ENCODE measurements around the gene PSMD10.

DNA sequence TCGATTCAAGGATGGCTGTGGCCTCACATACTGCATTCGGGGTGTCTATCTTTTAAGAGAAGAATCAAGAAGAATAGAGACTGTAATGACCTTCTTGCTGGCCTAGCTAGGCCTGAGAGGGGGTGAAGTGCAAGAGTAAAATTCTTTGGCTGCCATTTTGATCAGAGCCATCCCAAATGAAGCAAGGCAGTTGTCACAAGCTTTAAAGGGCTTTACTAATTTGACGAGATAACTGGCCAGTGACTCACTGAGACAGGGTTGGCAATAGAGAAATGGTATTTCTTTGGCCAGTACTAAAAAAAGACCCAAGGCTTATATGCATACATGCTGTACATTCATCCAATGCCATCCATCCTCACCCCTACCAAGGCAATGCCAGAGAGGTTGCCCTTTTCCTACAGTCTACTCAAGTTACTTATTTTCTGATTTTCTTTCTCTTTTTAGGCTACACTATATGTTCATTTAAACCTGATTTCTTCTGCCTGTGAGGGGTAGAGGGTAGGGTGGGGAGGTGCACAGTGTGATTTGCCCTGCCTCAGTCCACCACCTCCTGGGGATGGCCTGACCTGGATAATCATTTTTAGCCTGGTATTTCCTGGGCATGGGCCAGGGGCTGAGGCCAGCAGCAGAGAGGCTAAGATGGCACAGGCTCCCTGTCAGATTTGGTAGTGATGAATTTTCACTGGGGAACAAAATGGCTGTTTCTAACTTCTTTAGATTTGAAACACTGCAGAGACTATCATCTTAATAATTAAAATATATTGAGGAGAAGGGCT lies 32.4 kb upstream of the PSMD10 start:
- TF ChIP-seq, protein P1, sequence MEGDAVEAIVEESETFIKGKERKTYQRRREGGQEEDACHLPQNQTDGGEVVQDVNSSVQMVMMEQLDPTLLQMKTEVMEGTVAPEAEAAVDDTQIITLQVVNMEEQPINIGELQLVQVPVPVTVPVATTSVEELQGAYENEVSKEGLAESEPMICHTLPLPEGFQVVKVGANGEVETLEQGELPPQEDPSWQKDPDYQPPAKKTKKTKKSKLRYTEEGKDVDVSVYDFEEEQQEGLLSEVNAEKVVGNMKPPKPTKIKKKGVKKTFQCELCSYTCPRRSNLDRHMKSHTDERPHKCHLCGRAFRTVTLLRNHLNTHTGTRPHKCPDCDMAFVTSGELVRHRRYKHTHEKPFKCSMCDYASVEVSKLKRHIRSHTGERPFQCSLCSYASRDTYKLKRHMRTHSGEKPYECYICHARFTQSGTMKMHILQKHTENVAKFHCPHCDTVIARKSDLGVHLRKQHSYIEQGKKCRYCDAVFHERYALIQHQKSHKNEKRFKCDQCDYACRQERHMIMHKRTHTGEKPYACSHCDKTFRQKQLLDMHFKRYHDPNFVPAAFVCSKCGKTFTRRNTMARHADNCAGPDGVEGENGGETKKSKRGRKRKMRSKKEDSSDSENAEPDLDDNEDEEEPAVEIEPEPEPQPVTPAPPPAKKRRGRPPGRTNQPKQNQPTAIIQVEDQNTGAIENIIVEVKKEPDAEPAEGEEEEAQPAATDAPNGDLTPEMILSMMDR (IDR thresholded peaks at IDR 0.05) = no peak
- no peak for TF ChIP-seq EZH2phosphoT487 (IDR thresholded peaks at IDR 0.05)
- no peak for TF ChIP-seq EZH2 (IDR thresholded peaks at IDR 0.05)

Measured in neural progenitor cell (in vitro differentiated cells).